PC-3 (cell line): ENCODE measurements around the gene STXBP4.

ENCODE experiments used
- CTCF ChIP-seq: fragments of 300-600 bp; sonication (generic); conservative IDR thresholded peaks from 2 replicates; pipeline ENCODE4 v1.5.1; 2017; ENCODE audit warnings: antibody characterized with exemption, low read depth, mild to moderate bottlenecking, low read length
- EZH2 ChIP-seq: fragments of 300-600 bp; sonication (generic); IDR thresholded peaks from one replicate; pipeline ENCODE4 v1.6.1; 2017; ENCODE audit warnings: antibody characterized with exemption, mild to moderate bottlenecking, low read length; ENCODE audit not compliant: unreplicated experiment

- TF ChIP-seq CTCF = no peak
- no peak for TF ChIP-seq EZH2
These were observed 16.9 kb downstream of the STXBP4 start for GRCh38 chr17:54985476-54985875.
